Measurements from ENCODE around the gene ASAP3. TPM values are rescaled to one million over a fixed set of nuclear protein-coding genes. Genes with fewer than 3 reads are reported as not detected.

Gene ASAP3
- total and polyA plus RNA-seq, 4 donors = 7.0 to 93.9 (median 21.1) TPM

DNA sequence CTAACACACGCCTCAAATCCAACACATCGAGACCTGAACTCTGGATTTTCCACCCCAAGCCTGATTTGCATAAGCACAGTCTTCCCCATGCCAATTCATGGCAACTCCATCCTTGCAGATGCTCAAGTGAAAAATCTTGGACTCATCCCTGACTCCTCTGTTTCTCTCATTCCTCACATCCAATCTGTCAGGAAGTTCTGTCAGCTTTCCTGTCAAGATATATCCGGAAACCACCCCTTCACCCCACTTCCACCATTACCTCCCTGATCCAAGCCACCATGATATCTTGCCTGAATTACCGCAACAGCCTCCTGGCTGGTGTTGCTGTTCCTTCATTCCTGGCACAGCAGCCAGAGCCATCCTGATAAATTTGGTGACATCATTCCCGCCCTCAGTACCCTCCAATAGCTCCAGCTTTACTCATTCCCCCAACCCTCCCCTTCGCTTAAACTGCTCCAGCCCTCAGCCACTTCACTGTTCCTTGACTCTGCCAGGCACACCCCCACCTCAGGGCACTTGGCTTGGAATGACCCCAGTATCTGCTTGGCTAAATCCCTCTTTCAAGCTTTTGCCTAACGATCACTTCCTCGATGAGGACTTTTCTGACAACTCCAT, 76.9 kb downstream of the ASAP3 start:
- DNase-seq (no peak), ATAC-seq (ENCODE audit: low FRiP score) (no peak)
- 76 to 79% methylated on average over 8 of the region's 8 CpGs for WGBS, 2 donors
- intact Hi-C loops (cut with DNase I) = loop anchor here in 1 of 2 donors (10.0 kb wide), 1 partner anchor 62 kb away; the partner anchor contains the start of gene HNRNPR
- Histone ChIP-seq H3K27me3 (ENCODE audit: control insufficient read depth in 1 of 2, insufficient read depth in 2 of 2, low read length in 1 of 2) (no peaks in the 10 kb centered on the region), H3K4me1 (ENCODE audit: control insufficient read depth in 1 of 2, insufficient read depth in 2 of 2, low read length in 2 of 2) (peaks cover 0 to 2% of the 10 kb centered on the region in 2 donors), H3K27ac (ENCODE audit: low read depth in 1 of 2, low read length in 2 of 2) (no peak overlapping the region), H3K9me3 (ENCODE audit: control insufficient read depth, low read length) (no peaks in the 10 kb centered on the region), H3K36me3 (ENCODE audit: control insufficient read depth in 1 of 2, insufficient read depth in 2 of 2, low read length in 1 of 2) (peaks cover 0 to 5% of the 10 kb centered on the region in 2 donors), H3K4me3 (ENCODE audit: low read length in 2 of 2) (no peak overlapping the region)

DNA sequence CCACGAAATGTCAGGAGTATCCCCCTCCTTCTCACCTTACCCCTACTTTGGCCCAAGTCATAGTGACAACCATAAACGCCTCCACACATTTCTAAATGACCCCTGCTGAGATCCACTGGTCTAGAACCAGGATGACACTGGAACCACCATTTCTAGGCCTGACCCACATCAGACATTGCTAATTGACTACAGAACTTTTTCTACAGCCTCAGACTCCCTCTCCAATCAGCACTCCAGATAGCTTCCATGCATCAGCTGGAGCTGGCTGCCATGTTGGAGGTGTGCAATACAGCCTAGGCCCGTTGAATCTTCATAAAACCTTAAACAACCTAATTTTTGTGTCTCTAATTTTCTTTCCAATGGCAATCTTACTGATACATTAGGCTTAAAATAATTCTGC, 78.0 kb downstream of the ASAP3 start:
- Histone ChIP-seq H3K27me3 (ENCODE audit: control insufficient read depth in 1 of 2, insufficient read depth in 2 of 2, low read length in 1 of 2) (no peaks in the 10 kb centered on the region), H3K36me3 (ENCODE audit: control insufficient read depth in 1 of 2, insufficient read depth in 2 of 2, low read length in 1 of 2) (peaks cover 0 to 5% of the 10 kb centered on the region in 2 donors), H3K4me1 (ENCODE audit: control insufficient read depth in 1 of 2, insufficient read depth in 2 of 2, low read length in 2 of 2) (no peaks in the 10 kb centered on the region), H3K27ac (ENCODE audit: low read depth in 1 of 2, low read length in 2 of 2) (no peak overlapping the region), H3K4me3 (ENCODE audit: low read length in 2 of 2) (no peak overlapping the region), H3K9me3 (ENCODE audit: control insufficient read depth, low read length) (no peaks in the 10 kb centered on the region)
- DNase-seq = no peak
- ATAC-seq (ENCODE audit: low FRiP score) = no peak
- intact Hi-C loops (cut with DNase I) = loop anchor here in 1 of 2 donors (10.0 kb wide), 1 partner anchor 61 kb away; the partner anchor contains the start of gene HNRNPR
- WGBS, 2 donors = 87 to 92% methylated on average over 3 of the region's 3 CpGs

DNA sequence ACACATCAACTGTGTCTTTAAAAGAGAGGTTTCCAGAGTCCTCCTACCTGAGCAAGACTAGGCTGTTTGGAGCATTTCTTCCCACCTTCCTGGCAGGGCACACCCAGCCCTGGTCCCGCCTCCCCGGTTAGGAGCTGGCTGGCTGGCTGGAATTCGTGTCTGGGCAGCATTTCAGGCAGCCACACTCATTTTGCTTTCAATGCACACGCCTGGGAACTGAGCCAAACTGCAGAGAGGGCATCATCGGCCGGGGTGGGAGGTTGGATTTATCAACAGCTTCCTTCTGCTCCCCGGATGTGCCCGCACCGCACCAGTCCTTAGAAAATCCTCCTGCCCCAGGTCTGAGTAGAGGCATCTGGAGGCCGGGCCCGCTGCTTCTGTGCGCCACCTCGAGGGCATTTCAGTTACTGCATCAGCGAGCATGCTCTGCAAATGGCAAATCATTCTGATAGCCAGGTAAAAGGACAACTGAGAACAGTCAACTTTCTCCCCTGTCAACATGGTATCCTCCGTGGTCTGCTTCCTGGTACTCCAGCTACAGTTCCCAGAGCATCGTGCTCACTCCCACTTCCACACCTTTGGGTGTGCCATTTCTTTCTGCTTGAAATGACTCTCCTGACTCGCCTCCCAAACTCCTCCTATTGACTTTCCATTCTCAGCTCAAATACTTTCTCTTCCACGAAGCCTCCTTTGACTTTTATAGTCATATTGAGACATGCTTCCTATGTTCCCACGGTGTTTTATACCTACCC, 80.1 kb downstream of the ASAP3 start:
- H3K27me3 ChIP-seq (ENCODE audit: control insufficient read depth in 1 of 2, insufficient read depth in 2 of 2, low read length in 1 of 2) = no peaks in the 10 kb centered on the region
- WGBS, 2 donors = 5 to 6% methylated on average over 19 of the region's 19 CpGs
- ATAC-seq (ENCODE audit: low FRiP score) (peak; percentile 89), DNase-seq (peak; percentile 92 to 96)
- intact Hi-C loops (cut with DNase I) = loop anchor here (5.0 to 10.0 kb wide), 3 partner anchors 37 to 62 kb away; partner anchors contain the start of genes HNRNPR (in 2 of the 2) and ZNF436 (in 1 of the 2)
- peak overlapping the region in 1 of 2 donors; percentile 14 for H3K27ac ChIP-seq (ENCODE audit: low read depth in 1 of 2, low read length in 2 of 2)
- H3K9me3 ChIP-seq (ENCODE audit: control insufficient read depth, low read length) = no peaks in the 10 kb centered on the region
- peaks cover 0 to 4% of the 10 kb centered on the region in 2 donors for H3K36me3 ChIP-seq (ENCODE audit: control insufficient read depth in 1 of 2, insufficient read depth in 2 of 2, low read length in 1 of 2)
- no peaks in the 10 kb centered on the region for H3K4me1 ChIP-seq (ENCODE audit: control insufficient read depth in 1 of 2, insufficient read depth in 2 of 2, low read length in 2 of 2)
- no peak overlapping the region for H3K4me3 ChIP-seq (ENCODE audit: low read length in 2 of 2)

DNA sequence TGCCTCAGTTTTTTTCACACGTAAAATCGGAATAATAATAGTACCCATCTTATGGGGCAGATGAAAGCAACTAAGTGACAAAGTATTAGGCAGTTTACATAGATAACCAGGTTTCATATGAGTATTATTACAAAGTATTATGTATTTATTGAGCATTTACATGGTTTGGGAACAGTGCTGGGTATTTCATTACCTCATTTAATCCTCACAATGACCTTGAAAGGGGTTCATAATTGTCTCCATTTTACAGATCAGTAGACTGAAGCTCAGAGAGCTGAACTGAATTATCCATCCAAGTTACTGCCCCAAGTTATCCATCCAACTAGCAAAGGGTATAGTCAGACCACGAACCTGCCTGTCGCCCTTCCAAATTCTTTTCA, 80.6 kb downstream of the ASAP3 start:
- intact Hi-C loops (cut with DNase I) = loop anchor here (5.0 to 10.0 kb wide), 3 partner anchors 36 to 61 kb away; partner anchors contain the start of genes HNRNPR (in 2 of the 2) and ZNF436 (in 1 of the 2)
- ATAC-seq (ENCODE audit: low FRiP score) (no peak), DNase-seq (no peak)
- no peak overlapping the region for H3K4me3 ChIP-seq (ENCODE audit: low read length in 2 of 2)
- no peaks in the 10 kb centered on the region for H3K4me1 ChIP-seq (ENCODE audit: control insufficient read depth in 1 of 2, insufficient read depth in 2 of 2, low read length in 2 of 2)
- 54 to 55% methylated on average over 4 of the region's 4 CpGs for WGBS, 2 donors
- H3K27ac ChIP-seq (ENCODE audit: low read depth in 1 of 2, low read length in 2 of 2) = peak overlapping the region in 1 of 2 donors; percentile 61
- H3K27me3 ChIP-seq (ENCODE audit: control insufficient read depth in 1 of 2, insufficient read depth in 2 of 2, low read length in 1 of 2) = no peaks in the 10 kb centered on the region
- H3K9me3 ChIP-seq (ENCODE audit: control insufficient read depth, low read length) = no peaks in the 10 kb centered on the region
- H3K36me3 ChIP-seq (ENCODE audit: control insufficient read depth in 1 of 2, insufficient read depth in 2 of 2, low read length in 1 of 2) = peaks cover 0 to 1% of the 10 kb centered on the region in 2 donors

DNA sequence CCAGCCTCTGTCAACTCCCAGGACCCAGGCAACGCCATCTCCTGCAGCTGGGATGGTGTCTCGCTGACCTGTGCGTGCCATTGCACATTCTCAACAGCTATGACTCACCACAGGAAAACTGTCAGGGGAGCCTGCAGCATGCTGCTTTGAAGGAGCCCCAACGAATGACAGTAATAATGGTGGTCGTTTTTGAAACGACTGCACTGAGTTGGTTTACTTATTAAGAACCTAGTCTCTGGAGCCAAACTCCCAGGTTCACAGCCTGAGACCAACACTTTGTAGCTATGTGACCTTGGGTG, 81.0 kb downstream of the ASAP3 start:
- Histone ChIP-seq H3K27ac (ENCODE audit: low read depth in 1 of 2, low read length in 2 of 2) (peak overlapping the region in 1 of 2 donors; percentile 61), H3K4me3 (ENCODE audit: low read length in 2 of 2) (no peak overlapping the region), H3K27me3 (ENCODE audit: control insufficient read depth in 1 of 2, insufficient read depth in 2 of 2, low read length in 1 of 2) (no peaks in the 10 kb centered on the region), H3K36me3 (ENCODE audit: control insufficient read depth in 1 of 2, insufficient read depth in 2 of 2, low read length in 1 of 2) (peaks cover 0 to 1% of the 10 kb centered on the region in 2 donors), H3K9me3 (ENCODE audit: control insufficient read depth, low read length) (no peaks in the 10 kb centered on the region), H3K4me1 (ENCODE audit: control insufficient read depth in 1 of 2, insufficient read depth in 2 of 2, low read length in 2 of 2) (no peaks in the 10 kb centered on the region)
- DNase-seq (peak in 1 of 2 donors; percentile 77), ATAC-seq (ENCODE audit: low FRiP score) (no peak)
- WGBS, 2 donors = 27 to 29% methylated on average over 6 of the region's 6 CpGs
- intact Hi-C loops (cut with DNase I) = loop anchor here (5.0 to 10.0 kb wide), 3 partner anchors 36 to 61 kb away; partner anchors contain the start of genes HNRNPR (in 2 of the 2) and ZNF436 (in 1 of the 2)

DNA sequence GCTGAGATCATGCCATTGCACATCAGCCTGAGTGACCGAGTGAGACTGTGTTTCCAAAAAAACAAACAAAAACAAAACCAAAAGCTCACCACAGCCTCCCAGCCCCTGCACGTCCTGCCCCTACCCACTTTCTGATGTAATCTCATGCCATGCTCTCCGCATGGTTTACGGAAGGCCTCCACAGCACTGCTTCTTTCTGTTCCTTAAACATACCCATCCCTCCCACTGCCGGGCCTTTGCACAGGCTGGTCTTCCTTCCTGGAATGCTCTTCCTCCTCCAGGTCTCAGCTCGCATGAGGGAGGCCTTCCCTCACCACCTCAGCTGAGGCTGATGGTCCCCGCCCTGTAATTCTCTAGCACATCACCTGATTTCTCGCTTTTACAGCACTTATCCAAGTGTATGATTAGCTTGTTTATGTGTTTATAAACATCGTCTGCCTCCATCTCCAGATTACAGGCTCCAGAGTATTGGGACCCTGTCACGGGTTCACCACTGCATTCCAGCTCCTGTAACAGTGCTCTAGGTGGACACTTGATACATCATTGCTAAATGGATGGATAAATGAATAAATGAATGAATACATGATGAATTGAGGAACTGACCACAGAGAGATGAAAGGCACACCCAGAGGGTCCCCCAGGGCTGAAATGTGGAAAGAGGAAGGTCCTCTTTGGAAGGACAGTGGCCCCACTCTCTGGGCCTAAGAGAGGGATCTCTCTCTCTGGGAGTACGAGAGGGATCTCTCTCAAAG, 81.5 kb downstream of the ASAP3 start:
- no peak for ATAC-seq (ENCODE audit: low FRiP score)

DNA sequence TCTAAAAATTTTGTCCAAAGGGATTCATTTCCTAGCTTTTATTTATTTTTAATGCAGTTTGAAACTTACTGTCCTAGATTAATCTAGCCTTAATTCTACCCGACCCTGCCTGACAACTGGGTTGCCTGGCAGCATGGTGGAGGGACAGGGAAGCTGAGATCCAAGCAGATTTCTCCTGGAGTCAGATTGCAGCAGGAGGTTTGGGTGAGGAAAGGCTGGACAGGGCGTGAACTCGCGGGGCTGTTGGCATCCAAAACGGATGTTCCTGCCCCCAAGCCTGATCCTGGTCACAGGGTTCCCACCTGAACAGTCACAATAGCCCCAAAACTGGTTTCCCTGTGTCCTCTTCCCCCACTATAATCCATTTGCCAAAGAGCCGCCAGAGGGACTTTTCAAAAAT, 82.7 kb downstream of the ASAP3 start:
- no peaks in the 10 kb centered on the region for H3K4me1 ChIP-seq (ENCODE audit: control insufficient read depth in 1 of 2, insufficient read depth in 2 of 2, low read length in 2 of 2)
- no peak for DNase-seq
- intact Hi-C loops (cut with DNase I) = loop anchor here (5.0 to 10.0 kb wide), 3 partner anchors 34 to 59 kb away; partner anchors contain the start of genes HNRNPR (in 2 of the 2) and ZNF436 (in 1 of the 2)
- H3K36me3 ChIP-seq (ENCODE audit: control insufficient read depth in 1 of 2, insufficient read depth in 2 of 2, low read length in 1 of 2) = peaks cover 0 to 3% of the 10 kb centered on the region in 2 donors
- no peak for ATAC-seq (ENCODE audit: low FRiP score)
- H3K27me3 ChIP-seq (ENCODE audit: control insufficient read depth in 1 of 2, insufficient read depth in 2 of 2, low read length in 1 of 2) = no peaks in the 10 kb centered on the region
- H3K27ac ChIP-seq (ENCODE audit: low read depth in 1 of 2, low read length in 2 of 2) = no peak overlapping the region
- H3K9me3 ChIP-seq (ENCODE audit: control insufficient read depth, low read length) = no peaks in the 10 kb centered on the region
- H3K4me3 ChIP-seq (ENCODE audit: low read length in 2 of 2) = no peak overlapping the region
- WGBS, 2 donors = 76 to 83% methylated on average over 6 of the region's 6 CpGs

More for the DNA sequence above, 81.5 kb downstream of the ASAP3 start:
- H3K36me3 ChIP-seq (ENCODE audit: control insufficient read depth in 1 of 2, insufficient read depth in 2 of 2, low read length in 1 of 2) = peaks cover 0 to 3% of the 10 kb centered on the region in 2 donors
- H3K9me3 ChIP-seq (ENCODE audit: control insufficient read depth, low read length) = no peaks in the 10 kb centered on the region
- peak in 1 of 2 donors; percentile 66 for DNase-seq
- intact Hi-C loops (cut with DNase I) = loop anchor here (5.0 to 10.0 kb wide), 3 partner anchors 35 to 60 kb away; partner anchors contain the start of genes HNRNPR (in 2 of the 2) and ZNF436 (in 1 of the 2)
- 82 to 85% methylated on average over 11 of the region's 11 CpGs for WGBS, 2 donors
- H3K27ac ChIP-seq (ENCODE audit: low read depth in 1 of 2, low read length in 2 of 2) = no peak overlapping the region
- no peak overlapping the region for H3K4me3 ChIP-seq (ENCODE audit: low read length in 2 of 2)
- H3K27me3 ChIP-seq (ENCODE audit: control insufficient read depth in 1 of 2, insufficient read depth in 2 of 2, low read length in 1 of 2) = no peaks in the 10 kb centered on the region
- no peaks in the 10 kb centered on the region for H3K4me1 ChIP-seq (ENCODE audit: control insufficient read depth in 1 of 2, insufficient read depth in 2 of 2, low read length in 2 of 2)
